Bronchial epithelial cell (primary cell): ENCODE results near the gene CBFA2T3. TPM values are rescaled to one million over a fixed set of nuclear protein-coding genes. Genes with fewer than 3 reads are reported as not detected.

Source experiments
- DNase-seq: peaks from one replicate; pipeline ENCODE4 v3.0.0-alpha.2; 2010; ENCODE audit warnings: low read depth
- FAIRE-seq: peaks from 2 replicates; lab custom pipeline; 2011; peaks lifted over from hg19 to GRCh38; lab: Jason Lieb, UNC
- H3K27me3 ChIP-seq: 2 replicates; pipeline ENCODE4 v1.5.1; 2011; ENCODE audit warnings: low read length; ENCODE audit not compliant: control insufficient read depth, insufficient read depth
- H3K36me3 ChIP-seq: 2 replicates; pipeline ENCODE4 v1.5.1; 2011; ENCODE audit warnings: low read length; ENCODE audit not compliant: control insufficient read depth, insufficient read depth
- H3K4me3 ChIP-seq: 2 replicates; pipeline ENCODE4 v1.5.1; 2011; ENCODE audit warnings: mild to moderate bottlenecking, low read depth, low read length, control low read depth
- total RNA-seq: library from RNA; depleted of rRNA; stranded (reverse); fragments of >200 nt; gene quantifications from 2 replicates; pipeline ENCODE4 v1.2.1, GENCODE V29; 2014
- TF ChIP-seq, protein P1 (sequence below): IDR thresholded peaks from 2 replicates; pipeline ENCODE4 v1.5.1; 2011; ENCODE audit warnings: mild to moderate bottlenecking, moderate library complexity, low read length, control low read depth, inconsistent platforms; ENCODE audit not compliant: insufficient read depth, severe bottlenecking

The CBFA2T3 gene
- total RNA-seq, 1 donor from 2014 or later: 0.26 TPM

DNA sequence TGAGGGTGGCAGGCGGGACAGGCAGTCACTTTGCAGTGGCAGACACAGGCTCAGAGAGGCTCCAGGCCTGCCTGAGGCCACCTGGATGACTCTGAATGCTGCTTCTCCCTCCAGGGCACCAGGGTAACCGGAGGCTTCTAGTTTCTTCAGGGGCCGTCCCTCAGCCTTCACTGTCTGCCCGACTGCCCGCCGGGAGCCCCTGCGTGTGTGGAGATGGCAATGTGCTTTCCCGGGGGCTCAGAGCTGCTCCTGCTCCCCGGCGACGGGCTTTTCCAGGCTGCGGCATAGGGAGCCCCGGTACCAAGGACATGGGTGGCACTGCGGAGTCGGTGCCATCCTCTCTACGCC, 51.5 kb downstream of the CBFA2T3 start:
- Histone ChIP-seq H3K36me3 (no peaks in the 10 kb centered on the region), H3K27me3 (no peaks in the 10 kb centered on the region), H3K4me3 (no peak overlapping the region)
- DNase-seq (no peak), FAIRE-seq (no peak)
- TF ChIP-seq, protein P1, sequence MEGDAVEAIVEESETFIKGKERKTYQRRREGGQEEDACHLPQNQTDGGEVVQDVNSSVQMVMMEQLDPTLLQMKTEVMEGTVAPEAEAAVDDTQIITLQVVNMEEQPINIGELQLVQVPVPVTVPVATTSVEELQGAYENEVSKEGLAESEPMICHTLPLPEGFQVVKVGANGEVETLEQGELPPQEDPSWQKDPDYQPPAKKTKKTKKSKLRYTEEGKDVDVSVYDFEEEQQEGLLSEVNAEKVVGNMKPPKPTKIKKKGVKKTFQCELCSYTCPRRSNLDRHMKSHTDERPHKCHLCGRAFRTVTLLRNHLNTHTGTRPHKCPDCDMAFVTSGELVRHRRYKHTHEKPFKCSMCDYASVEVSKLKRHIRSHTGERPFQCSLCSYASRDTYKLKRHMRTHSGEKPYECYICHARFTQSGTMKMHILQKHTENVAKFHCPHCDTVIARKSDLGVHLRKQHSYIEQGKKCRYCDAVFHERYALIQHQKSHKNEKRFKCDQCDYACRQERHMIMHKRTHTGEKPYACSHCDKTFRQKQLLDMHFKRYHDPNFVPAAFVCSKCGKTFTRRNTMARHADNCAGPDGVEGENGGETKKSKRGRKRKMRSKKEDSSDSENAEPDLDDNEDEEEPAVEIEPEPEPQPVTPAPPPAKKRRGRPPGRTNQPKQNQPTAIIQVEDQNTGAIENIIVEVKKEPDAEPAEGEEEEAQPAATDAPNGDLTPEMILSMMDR: no peak

DNA sequence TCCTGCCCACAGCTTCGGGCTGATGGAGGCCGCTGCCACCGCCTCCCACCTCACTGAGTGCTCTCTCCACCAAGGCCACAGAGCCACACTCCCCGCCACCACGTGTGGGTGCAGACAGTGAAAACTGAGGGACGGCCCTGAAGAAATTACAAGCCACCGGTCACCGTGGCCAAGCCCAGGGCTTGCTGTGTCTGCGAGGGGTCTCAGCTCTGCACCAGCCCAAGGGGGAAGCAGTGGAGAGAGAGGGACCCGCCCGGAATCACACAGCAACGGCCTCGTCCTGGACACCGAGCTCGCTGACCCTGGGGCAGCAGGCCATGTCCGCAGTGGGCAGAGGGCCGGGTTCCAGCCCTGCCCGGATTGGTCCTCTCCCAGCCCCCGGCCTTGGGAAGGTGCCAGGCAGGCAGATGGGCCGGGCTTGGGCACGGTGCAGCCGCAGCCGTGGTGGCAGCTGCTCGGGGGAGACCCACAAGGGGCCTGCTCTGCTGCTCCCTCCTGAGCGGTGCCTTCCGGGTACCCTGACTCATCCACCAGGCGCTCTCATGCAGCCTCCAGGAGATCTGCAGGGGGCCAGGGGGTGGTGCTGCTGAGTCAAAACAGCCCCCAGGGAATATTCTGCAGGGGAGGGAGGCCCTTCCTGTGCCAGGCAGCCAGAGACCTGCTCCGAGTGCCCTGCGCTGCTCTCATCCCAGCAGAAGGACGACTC, 52.0 kb downstream of the CBFA2T3 start:
- no peak for FAIRE-seq
- H3K4me3 ChIP-seq: no peak overlapping the region
- H3K36me3 ChIP-seq: no peaks in the 10 kb centered on the region
- peak; percentile 43 for DNase-seq
- H3K27me3 ChIP-seq: no peaks in the 10 kb centered on the region
- TF ChIP-seq, protein P1: peak; percentile 30

DNA sequence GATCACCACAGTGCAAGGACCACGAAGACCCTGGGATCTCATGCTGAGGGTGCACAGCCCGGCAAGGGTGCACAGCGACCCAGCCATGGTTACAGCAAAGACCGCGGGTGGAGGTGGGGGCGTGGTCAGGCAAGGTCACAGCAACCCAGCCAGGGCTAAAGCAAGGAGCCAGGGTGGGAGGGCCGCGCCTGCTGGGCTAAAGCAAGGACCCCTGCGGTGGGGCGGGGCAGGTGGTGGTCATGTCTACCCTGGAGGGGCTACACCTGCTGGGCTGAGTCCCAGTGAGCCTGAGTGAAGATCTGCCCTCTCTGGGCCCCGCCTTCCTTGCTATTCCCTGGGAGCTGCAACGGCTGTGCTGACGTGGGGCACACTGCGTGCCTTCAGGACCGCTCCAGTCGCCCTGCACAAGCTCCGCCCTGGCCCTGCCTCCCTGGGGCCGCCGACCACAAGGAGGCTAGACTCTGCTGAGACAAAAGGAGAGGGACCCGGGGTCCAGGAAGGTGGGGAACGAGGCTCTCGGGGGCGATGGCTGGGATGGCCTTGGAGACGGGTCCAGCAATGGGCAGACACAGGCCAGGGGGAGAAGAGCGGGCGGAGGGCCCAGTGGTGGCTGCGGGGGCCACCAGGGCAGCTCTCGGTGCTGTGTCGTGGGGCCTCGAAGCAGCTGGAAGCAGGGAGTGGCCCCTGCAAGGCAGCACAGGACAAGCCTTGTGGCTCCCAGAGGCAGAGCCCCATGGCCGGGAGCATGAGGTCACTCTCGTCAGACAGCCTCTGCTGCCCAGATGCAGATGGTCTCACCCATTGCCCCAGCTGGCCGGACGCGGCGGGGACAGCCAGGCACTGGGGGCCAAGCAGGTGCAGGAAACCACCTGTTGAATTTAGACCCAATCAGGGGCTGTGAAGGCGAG, 52.8 kb downstream of the CBFA2T3 start:
- Histone ChIP-seq H3K27me3 (no peaks in the 10 kb centered on the region), H3K36me3 (no peaks in the 10 kb centered on the region), H3K4me3 (no peak overlapping the region)
- no peak for FAIRE-seq
- TF ChIP-seq, protein P1: no peak
- DNase-seq: no peak

DNA sequence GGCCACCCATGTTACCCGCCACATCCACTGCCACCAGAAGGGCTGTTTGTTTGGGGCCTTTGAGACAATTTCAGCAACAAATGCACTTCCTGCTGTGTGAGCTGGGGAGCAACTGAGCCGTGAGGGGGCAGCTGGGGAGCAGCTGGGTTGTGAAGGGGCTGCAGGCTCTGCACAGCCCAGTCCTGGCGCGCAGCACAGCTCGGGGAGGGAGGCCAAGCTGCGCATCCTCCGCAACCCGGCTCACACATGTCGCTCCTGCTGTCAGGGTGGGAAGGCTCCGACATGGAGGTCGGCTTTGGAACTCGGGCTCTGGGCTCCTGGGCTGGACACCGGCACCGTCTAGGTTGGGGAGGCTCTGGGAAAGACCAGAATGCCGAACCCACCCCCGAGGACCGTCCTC, 53.6 kb downstream of the CBFA2T3 start:
- Histone ChIP-seq H3K4me3 (no peak overlapping the region), H3K27me3 (no peaks in the 10 kb centered on the region), H3K36me3 (no peaks in the 10 kb centered on the region)
- no peak for DNase-seq
- TF ChIP-seq, protein P1: no peak
- FAIRE-seq: no peak

DNA sequence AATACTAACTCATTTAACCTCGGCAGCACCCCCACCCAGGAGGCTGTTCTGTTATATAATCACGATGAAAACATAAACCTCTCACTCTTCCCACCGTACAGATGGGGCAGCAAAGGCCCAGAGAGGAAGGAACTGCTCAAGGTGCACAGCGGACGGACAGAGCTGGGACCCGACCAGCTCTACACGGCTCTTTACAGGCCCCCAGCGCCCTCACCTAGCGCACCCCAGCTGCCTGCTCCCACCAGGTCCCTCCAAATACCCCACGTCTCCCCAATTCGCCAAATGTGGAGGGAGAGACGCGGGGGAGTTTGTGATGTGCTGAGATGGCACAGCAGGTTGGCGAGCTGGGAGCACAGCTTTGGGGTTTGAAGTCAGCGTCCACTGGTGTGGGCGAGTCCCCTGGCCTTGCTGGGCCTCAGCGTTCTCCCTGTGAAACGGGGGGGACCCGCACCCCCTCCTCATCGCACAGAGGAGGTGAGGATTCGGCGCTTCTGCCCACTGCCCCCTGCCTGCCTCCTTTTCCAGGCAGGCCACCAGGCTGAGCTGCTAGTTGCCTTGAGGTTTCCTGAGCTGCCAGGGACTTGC, 54.1 kb downstream of the CBFA2T3 start:
- H3K4me3 ChIP-seq: no peak overlapping the region
- FAIRE-seq: no peak
- DNase-seq: no peak
- no peaks in the 10 kb centered on the region for H3K27me3 ChIP-seq
- TF ChIP-seq, protein P1: no peak
- H3K36me3 ChIP-seq: no peaks in the 10 kb centered on the region
